OCI-LY1 (cell line): ENCODE results near the gene SLC38A3.

Source experiments
- CTCF ChIP-seq: fragments of 200-600 bp; sonication (generic), shearing (Covaris generic); IDR thresholded peaks from 2 replicates; pipeline ENCODE4 v1.5.1; 2017; ENCODE audit warnings: mild to moderate bottlenecking, antibody characterized with exemption, low read length, moderate library complexity, mixed read lengths
- EZH2 ChIP-seq: fragments of 200-600 bp; sonication (generic), shearing (Covaris generic); IDR thresholded peaks from 2 replicates; pipeline ENCODE4 v1.8.0; 2017; ENCODE audit warnings: borderline replicate concordance, mixed run types, mild to moderate bottlenecking, antibody characterized with exemption, low read length, moderate library complexity, mixed read lengths

- no peak for TF ChIP-seq CTCF
- TF ChIP-seq EZH2, result no peak
Measured at GRCh38 chr3:50232303-50232702, 27.2 kb downstream of the SLC38A3 start.
